GM21737 (cell line): ENCODE results near the gene TEKT1.
"Not testable (repeated sequence)": the region's sequence is repeated elsewhere in the genome, so short reads cannot be mapped to it uniquely, and the experiment has no call there.

Source experiments
- ATAC-seq: cut with Tn5 transposase; IDR thresholded peaks from one replicate; pipeline ENCODE4 v1.9.1; 2021; ENCODE audit warnings: mild to moderate bottlenecking, moderate library complexity; ENCODE audit not compliant: unreplicated experiment

TEKT1 gene

DNA sequence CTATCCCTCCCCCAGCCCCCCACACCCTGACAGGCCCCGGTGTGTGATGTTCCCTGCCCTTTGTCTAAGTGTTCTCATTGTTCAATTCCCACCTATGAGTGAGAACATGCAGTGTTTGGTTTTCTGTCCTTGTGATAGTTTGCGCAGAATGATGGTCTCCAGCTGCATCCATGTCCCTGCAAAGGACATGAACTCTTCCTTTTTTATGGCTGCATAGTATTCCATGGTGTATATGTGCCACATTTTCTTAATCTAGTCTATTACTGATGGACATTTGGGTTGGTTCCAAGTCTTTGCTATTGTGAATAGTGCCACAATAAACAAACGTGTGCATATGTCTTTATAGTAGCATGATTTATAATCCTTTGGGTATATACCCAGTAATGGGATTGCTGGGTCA is 15.2 kb downstream of the TEKT1 start:
- not testable (repeated sequence) for ATAC-seq

DNA sequence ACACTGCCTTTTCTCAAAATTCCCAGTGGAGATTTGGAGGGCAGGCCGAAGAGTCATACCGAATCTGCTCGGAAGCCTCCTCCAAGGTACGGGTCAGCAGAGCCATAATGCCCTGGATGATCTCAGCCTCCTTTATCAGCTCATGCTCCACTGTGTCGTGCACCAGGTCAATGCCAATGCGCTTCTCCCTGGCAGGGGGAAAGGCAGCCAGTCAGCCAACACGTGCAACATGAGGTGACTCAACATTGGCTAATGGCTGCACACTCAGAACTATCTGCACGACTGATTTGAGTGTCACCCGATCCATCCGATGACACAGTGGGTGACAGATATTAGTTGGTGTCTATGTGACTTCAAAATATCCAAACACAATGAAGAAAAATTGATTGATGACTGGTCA is 15.8 kb downstream of the TEKT1 start:
- ATAC-seq = no peak

DNA sequence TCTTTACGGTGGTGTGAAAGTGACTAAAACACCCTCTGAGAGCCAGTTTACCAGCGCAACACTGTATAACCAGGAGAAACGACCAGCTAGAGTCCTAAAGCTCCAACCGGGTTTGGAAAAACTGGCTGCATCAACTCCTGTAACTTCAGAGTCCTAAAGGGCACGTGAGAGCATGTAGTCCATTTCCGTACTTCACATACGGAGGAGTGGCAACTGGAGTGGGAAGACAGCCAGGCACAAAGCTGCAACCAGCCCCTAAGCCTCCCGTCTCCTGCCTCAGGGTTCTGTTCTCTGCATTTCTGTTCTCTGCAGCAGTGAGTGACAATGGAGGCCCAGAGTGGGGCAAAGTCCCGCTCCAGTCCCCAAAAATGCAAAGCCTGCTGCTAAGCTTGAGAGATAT is 19.2 kb downstream of the TEKT1 start:
- no peak for ATAC-seq

DNA sequence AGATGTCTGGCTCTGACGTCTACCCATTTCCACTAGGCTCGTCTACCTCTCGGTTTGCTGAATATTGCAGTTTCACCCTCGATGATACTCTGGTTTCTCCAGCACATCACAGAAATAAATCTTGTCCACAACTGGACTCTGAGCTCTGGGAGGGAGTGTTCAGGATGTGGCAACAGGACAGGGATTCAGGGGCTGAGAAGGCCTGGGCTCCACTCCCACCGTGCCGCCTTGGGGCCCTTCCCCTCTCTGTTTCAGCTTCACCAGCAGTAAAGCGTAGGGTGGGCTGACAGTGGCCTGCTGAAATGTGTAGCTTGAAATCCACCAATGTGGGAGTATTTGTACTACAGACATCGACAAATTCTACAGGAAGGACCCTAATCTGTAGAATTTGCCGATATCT is 20.0 kb downstream of the TEKT1 start:
- ATAC-seq = no peak

DNA sequence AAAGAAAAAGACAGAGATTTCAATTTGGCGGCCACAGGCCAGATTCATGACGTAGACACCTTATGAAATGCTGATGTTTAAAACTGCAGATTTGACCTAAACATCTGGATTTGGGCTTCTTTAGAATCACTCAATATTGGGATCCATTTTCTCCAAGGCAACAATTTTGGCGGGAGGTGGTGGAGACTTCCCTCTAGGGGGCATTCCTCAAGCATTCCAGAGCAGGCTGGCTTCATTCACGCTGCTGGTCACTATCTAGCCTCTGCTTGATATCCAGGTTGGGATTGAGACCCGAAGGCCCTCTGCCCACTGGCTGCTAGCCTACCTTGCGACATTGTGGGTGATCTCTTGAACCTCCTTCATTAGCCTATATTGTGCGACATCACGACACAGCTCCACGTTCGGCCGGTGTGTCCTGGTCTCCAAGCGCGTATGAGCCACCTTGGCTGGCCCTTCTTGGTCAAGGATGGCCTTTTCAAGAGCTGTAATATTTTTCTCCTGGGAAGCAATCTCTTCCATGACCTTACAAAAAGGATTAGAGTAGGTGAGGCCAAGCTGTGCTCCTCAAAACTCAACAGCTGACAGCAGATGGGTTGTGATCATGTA is 31.0 kb downstream of the TEKT1 start:
- no peak for ATAC-seq

DNA sequence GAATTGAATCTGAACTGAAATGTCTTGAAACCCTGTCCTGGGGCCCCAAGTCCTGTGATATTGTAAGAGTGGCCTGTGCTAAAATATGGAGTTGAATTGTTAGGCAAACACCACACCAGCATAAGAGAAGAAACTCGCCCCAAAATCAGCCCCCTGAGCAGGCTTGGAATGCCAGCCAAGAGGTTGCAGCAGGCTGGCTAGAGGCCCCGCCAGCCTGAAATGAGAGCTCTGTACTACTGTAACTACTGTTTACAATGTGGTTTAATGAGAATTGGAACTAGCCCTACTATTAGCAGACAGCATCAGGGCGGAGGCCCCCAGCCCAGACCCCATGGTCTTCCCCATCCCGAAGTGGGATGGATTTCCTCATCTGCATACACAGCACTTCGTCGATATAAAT is 31.8 kb downstream of the TEKT1 start:
- no peak for ATAC-seq

DNA sequence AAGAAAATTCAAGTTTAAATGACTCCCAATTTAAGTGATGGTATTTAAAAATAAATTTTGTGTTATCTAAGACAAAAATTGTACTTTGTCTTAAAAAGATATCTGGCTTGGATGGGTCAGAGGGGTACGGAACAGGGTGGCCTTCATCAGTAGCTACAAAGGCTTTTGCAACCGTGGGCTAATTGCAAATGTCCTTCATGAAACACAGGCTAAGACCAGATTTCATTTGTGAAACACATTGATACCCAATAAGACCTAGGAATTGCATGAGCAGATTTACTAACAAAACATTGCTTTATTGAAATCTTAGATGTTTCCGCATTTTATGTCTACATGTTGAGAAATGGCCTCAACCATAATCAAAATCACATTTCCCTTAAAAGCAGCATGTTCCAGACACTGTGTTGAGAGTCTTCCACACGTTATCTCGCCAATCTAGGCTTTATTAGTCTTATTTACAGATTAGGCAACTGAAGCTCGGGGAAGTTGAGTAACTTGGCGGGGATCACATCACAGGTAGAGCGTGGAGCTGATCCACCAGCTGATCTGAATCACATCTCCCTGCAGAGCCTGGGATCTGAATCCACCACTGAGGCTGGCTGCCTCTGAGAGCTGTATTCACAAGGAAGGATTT is 33.7 kb downstream of the TEKT1 start:
- no peak for ATAC-seq

DNA sequence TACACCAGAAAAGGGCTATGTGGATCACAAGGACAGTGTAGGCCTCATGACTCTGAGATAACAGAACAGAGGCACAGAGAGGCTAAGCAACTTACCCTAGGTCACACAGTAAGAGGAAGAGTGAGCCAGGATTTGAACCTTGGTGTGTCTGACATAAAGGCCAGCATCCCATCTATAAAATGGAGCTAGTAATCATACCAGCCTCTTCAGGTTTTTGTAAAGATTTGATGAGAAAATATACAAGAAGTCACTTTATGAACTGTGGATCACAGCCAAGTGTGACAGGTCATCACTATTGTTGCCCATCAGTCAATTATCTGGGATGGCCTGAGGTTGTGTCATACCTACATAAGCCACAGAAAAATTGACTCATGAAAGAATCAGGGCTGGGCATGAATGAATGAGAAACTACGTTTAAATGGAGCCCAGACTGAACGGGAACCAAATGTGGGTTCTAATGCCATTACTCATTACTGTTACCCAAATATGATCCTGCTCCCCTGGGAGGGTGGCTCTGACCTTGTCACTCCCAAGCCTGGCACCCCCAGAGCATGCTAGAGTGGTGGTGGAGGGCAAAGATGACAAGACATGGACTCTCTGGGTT is 34.5 kb downstream of the TEKT1 start:
- no peak for ATAC-seq

DNA sequence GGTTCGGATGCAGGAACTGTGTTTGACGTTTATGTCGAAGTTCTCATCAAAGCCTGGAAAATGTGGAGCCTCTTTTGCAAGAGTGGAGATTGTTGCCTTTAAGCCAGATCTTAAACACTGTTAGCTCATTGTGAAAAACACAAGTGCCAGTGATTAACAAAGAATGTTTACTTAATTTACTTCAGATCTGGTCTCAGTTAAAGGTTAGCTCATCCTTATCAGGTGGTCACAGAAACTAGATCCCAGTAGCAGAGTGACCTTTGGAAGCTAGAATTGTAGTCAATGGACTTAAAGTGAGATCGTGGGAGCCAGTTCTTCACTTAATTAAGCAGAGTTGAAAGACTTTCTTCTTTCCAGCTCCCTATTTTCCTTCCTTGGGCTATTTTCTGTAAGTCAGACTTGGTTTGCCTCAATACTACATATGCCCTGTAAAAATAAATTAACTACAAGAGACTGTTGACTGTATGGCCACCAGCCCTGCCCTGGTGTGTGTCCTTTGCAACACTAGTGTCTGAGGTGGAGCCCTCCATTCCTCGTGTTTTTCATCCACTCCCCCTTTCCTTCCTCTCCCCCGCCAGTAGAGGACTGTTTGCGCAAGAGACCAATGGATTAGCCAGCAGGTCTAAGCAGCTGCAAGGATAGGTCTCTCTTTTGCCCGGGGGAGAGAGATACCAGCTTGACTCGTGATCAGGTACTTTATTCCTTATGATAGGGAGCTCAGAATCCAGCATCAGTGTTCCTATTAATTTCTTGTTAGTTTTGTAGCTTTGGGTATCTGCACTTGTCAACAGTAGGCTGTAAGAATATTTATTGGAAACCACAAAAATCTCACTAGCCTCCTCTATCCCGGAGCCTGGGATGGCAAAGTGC is 35.3 kb downstream of the TEKT1 start:
- ATAC-seq = no peak

DNA sequence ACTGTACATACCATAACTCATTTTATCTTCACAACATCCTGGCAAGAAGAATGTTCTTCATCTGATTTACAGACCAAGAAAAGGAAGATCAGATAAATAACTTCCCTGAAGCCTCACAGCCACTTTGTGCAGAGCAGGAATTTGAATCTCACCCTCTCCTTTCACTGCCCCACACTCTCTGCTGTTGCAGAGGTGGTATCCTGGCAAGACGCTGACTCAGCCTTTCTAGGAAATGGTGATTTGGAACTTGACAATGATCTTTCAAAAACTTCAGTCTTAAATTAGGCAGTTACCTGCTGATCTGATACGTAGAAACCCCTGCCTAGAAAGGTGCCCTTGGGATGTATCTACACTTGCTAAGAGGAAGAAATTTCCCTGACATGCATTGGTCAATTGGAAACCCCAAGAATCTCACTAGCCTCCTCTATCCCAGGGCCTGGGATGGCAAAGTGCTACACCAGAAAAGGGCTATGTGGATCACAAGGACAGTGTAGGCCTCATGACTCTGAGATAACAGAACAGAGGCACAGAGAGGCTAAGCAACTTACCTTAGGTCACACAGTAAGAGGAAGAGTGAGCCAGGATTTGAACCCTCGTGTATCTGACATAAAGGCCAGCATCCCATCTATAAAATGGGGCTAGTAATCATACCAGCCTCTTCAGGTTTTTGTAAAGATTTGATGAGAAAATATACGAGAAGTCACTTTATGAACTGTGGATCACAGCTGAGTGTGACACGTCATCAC is 37.6 kb downstream of the TEKT1 start:
- no peak for ATAC-seq

DNA sequence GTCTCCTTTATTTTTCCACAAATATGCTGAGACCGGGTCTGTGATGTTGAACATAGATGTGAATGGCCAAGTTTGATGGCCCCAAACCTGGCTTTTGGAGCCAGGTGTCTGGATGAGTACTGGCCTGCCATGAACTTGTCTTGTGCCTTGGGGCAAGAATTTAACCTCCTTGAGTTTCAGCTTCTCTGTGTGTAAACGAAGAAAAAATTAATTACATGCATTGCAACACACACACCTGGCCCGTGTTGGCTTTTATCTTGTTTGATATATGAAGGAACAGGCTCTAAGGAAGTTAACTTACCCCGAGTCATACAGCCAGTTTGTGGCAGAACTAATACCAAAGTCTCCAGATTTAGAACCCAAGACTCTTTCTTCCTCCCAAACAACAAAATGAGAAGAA is 42.4 kb downstream of the TEKT1 start:
- no peak for ATAC-seq

DNA sequence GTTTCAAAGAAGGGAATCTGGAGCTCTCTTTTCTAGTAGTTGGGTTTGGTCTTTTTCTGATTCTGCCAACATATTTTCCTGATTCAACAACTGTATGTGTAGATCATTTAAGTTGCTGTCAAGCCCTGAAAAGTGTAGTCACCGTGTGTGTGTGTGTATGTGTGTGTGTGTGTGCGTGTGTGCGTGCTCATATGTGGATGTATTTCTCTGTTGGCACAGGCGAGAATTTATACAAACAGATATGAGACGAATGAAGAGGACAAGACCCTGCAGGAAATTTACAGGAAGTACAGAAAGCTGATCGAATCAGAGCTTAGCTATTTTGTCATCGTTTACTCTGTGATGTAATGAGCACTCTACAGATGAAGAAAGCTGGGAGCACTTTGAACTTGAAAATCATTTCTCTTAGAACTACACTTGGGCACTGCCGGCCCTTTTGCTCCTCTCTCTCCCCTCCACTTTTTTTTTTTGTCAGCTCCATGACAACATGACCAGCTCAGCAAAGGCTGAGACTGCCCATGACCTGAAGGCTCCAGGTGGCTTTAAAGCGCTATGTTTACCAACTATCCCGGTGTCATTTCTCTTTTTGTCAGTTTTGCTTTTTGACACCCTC is 44.3 kb downstream of the TEKT1 start:
- ATAC-seq = no peak

DNA sequence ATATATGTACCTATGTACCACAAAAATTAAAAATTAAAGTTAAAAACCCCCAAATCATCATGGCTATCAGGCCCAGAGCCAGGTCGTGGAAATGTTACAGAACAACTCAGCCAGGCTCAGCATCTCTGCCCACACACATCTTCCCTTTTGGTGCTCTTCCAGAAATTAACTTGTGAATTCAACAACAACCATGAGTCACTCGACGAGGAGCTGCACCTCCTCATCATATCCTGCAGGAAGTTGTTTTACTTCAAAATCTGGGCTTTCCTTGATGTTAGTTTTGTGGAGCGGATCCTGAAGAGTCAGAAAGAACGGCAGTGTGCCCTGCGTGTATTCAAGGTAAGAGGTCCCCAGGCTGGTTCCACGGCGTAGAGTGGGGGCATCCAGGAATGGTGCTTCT is 44.9 kb downstream of the TEKT1 start:
- no peak for ATAC-seq

DNA sequence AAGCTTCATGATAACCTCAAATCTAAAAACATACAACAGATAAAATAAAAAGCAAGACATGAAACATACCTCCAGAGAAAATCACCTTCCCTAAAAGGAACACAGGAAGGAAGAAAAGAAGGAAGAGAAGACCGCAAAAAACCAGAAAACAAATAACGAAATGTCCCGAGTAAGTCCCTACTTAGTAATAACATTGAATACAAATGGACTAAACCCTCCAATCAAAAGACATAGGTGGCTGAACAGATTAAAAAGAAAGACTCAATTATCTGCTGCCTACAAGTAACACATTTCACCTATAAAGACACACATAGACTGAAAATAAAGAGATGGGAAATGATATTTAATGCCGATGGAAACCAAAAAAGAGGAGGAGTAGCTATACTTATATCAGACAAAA is 49.3 kb downstream of the TEKT1 start:
- no peak for ATAC-seq

DNA sequence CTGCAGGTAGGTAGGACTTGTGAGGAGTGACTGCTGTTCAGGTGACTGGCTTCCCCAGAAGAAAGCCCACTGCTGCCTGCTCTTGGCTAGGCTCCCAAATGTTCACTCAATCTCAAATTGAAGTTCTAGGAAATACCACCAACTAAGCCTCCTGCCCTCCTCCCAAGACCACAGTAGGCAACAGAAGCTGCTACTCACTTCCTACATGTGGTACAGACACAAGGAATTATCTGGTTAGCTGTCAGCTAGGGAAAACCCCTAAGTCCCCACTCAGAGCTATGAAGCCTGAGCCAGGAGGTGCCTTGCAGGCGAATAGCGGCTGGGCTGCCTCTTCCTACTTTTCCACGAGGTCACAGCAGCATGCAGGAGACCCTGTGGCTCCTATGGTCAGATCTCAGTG is 50.6 kb downstream of the TEKT1 start:
- ATAC-seq = no peak

DNA sequence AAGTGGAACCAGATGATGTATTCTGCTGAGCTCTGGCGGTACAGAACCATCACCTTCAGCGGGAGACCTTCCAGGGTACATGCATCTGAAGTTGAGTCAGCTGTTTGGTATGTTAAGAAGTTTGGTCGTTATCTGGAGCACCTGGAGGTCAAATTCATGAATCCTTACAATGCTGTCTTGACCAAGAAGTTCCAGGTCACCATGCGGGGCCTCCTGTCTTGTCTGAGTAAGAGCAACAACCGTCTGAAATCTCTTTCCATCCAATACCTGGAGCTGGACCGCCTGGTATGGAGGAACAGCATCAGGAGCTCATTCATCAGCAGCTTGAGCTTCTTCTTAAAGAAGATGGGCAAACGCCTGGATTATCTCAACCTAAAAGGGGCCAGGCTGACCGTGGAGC is 51.5 kb downstream of the TEKT1 start:
- ATAC-seq = no peak

DNA sequence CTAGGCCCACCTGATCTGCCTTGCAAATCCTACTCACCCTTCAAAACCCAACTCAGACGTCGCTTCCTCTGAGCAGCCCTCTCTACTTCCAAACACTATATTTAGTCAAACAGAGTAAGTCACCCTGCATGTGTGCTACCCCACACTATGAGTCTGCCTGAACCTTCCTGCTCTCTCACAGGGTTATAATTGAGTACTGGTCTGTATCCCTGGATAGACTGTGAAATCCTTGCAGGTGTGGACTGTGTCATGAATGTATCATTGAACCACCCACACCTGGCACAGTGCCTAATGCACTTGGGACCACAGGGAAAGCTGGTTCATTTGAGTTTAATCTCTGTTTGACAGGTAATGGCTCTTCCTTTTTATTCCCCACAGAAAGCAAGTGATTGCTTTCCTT is 52.1 kb downstream of the TEKT1 start:
- ATAC-seq = no peak

DNA sequence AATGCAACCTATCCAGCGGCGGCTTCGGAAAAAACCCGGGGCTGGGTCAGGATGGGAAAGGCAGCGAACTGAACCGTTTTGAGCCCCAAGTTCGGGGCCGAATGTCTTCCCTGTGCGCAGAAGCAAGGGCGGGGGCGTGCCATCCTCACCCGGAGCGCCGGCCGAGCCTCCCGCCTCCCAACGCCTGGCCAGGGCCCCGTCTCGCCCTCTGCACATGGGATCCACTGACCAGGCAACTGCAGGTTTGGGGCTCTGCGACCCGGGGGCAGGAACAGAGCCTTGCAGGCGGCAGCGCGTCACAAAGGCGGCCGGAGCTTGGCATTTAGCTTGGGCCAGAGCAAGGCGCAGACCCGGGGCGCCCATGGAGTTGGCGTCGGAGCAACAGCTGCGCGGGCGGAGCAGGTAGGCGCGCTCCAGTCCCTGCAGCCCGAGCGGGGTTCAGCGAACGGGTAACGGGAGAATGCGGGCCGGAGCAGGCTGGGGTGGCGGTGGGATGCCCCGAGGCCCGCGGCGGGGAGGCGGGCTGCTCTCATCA is 55.6 kb downstream of the TEKT1 start, which contains the start of gene FBXO39:
Gene FBXO39 (plus strand): TSS at position 345 of the 535 bp plus-strand sequence. CDS start 3,654 bp downstream, outside the sequence.
- ATAC-seq = no peak

DNA sequence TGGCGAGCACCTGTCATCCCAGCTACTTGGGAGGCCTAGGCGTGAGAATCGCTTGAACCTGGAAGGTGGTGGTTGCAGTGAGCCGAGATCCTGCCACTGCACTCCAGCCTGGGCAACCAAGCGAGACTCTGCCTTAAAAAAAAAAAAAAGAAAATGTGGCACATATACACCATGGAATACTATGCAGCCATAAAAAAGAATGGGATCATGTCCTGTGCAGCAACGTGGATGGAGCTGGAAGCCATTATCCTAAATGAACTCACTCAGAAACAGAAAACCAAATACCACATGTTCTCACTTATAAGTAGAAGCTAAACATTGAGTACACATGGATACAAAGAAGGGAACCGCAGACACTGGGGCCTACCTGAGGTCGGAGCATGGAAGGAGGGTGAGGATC is 56.6 kb downstream of the TEKT1 start:
- not testable (repeated sequence) for ATAC-seq

DNA sequence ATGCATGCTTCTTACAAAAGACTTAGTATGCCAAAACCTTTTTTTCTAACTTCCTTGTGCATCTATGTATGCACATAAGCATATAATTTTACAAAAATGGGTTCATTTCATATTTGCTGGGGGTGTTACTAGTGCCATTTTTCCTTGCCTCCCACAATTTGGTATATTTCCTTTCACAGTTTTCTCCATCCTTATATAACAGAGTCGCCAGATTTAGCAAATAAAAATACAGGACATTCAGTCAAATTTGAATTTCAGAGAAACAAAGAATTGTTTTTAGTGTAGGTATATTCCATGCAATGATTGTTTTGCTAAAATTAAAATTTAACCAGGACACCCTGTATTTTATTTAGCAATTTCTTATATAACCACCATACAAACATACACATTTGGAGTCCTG is 59.5 kb downstream of the TEKT1 start:
- no peak for ATAC-seq
